Stimulated activated CD4-positive, alpha-beta T cell treated with anti-CD3 and anti-CD28 coated beads, Interleukin-2, amount 100 ng/mL, for 4 hours (primary cell): ENCODE data around the gene EXOSC6.
"Not testable (repeated sequence)": the region's sequence is repeated elsewhere in the genome, so short reads cannot be mapped to it uniquely, and the experiment has no call there.

Experiments
- DNase-seq: peaks from one replicate; pipeline ENCODE4 v3.0.0-alpha.2; 2020; ENCODE audit warnings: low read depth

Gene EXOSC6

GRCh38 chr16:70251629-70252354 is at the start of gene EXOSC6:
TSS of gene EXOSC6 (minus strand) at chr16:70251940. CDS start at chr16:70251900, 40 bp downstream.
- DNase-seq = peak; percentile 84

- no peak for DNase-seq
Measured at GRCh38 chr16:70301121-70301520, 49.4 kb upstream of the EXOSC6 start.

GRCh38 chr16:70298988-70299938 is 47.5 kb upstream of the EXOSC6 start, which contains the start of gene DDX19B:
TSS of gene DDX19B (plus strand) at chr16:70299186. CDS start at chr16:70299298, 112 bp downstream.
- peak; percentile 18 for DNase-seq

- DNase-seq = no peak
Measured at GRCh38 chr16:70295634-70296033, 43.9 kb upstream of the EXOSC6 start.

- no peak for DNase-seq
Measured at GRCh38 chr16:70294385-70295025, 42.8 kb upstream of the EXOSC6 start.

- DNase-seq = not testable (repeated sequence)
Measured at GRCh38 chr16:70292148-70292547, 40.4 kb upstream of the EXOSC6 start.

GRCh38 chr16:70290949-70291519 is 39.3 kb upstream of the EXOSC6 start:
- DNase-seq = no peak

- DNase-seq = peak; percentile 94
Measured at GRCh38 chr16:70289229-70290094, 37.7 kb upstream of the EXOSC6 start, which contains the start of gene AARS1. TSS of gene AARS1 (minus strand) at chr16:70289506. CDS start at chr16:70282763, 6,743 bp downstream.

- not testable (repeated sequence) for DNase-seq
Measured at GRCh38 chr16:70287304-70287971, 35.7 kb upstream of the EXOSC6 start.

GRCh38 chr16:70276392-70276791 is 24.7 kb upstream of the EXOSC6 start:
- DNase-seq = no peak

- DNase-seq = no peak
Measured at GRCh38 chr16:70271696-70272095, 20.0 kb upstream of the EXOSC6 start.

- DNase-seq = no peak
Measured at GRCh38 chr16:70270176-70270575, 18.4 kb upstream of the EXOSC6 start.

GRCh38 chr16:70269471-70269870 is 17.7 kb upstream of the EXOSC6 start:
- DNase-seq = no peak

- not testable (repeated sequence) for DNase-seq
Measured at GRCh38 chr16:70267922-70268321, 16.2 kb upstream of the EXOSC6 start.

GRCh38 chr16:70267516-70267915 is 15.8 kb upstream of the EXOSC6 start:
- no peak for DNase-seq

- not testable (repeated sequence) for DNase-seq
Measured at GRCh38 chr16:70259903-70260302, 8.2 kb upstream of the EXOSC6 start.

- DNase-seq = no peak
Measured at GRCh38 chr16:70258946-70259345, 7.2 kb upstream of the EXOSC6 start.

GRCh38 chr16:70258065-70258464 is 6.3 kb upstream of the EXOSC6 start:
- no peak for DNase-seq

- no peak for DNase-seq
Measured at GRCh38 chr16:70257391-70257790, 5.7 kb upstream of the EXOSC6 start.

GRCh38 chr16:70255574-70255973 is 3.8 kb upstream of the EXOSC6 start:
- no peak for DNase-seq
